ENCODE data around the gene MCU.

MCU gene

DNA sequence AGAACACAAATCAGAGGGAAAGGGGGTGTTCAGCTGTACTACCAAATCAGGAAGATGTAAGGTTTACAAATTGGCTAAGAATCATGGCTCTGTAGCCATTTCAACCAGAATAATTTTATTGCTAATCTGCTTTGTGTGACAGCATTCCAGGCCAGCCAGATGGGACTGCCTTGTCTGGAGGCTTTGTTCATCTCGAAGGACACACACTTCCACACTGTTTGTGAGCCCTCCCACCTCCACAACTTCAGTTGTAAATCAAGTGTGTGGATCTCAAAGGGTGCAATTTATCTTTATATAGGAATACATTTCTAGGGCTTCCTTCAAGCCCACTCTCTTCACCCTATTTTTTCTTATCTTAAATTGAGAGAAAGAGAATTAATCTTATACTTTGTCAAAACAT, 194.7 kb downstream of the MCU start:
- DNase-seq (ENCODE audit: low read depth): no peak
- TF ChIP-seq, protein P1, sequence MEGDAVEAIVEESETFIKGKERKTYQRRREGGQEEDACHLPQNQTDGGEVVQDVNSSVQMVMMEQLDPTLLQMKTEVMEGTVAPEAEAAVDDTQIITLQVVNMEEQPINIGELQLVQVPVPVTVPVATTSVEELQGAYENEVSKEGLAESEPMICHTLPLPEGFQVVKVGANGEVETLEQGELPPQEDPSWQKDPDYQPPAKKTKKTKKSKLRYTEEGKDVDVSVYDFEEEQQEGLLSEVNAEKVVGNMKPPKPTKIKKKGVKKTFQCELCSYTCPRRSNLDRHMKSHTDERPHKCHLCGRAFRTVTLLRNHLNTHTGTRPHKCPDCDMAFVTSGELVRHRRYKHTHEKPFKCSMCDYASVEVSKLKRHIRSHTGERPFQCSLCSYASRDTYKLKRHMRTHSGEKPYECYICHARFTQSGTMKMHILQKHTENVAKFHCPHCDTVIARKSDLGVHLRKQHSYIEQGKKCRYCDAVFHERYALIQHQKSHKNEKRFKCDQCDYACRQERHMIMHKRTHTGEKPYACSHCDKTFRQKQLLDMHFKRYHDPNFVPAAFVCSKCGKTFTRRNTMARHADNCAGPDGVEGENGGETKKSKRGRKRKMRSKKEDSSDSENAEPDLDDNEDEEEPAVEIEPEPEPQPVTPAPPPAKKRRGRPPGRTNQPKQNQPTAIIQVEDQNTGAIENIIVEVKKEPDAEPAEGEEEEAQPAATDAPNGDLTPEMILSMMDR (IDR thresholded peaks at IDR 0.05; ENCODE audit: control insufficient read depth, extremely low read depth, insufficient read depth): no peak
- H3K4me3 ChIP-seq (ENCODE audit: low read depth, low read length): no peak overlapping the region

DNA sequence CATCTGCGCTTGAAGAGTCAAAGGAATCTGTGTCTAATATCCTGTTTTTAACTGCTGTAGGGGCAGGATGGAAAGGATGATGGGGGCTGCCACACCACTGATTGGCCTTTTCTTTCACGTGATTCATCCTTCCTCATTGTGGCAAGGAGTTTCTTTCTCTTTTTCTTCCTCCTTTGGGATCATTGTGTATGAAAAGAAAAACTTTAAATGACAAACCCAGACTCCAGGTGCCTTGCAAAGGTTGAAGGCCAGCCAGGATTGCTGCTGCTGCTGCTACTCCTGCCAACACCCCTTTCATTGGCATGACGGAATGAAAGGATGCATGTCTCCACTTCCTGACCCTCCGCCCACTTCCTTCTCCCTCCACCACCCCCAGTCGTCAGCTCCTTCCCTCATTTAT, 195.1 kb downstream of the MCU start:
- no peak overlapping the region for H3K4me3 ChIP-seq (ENCODE audit: low read depth, low read length)
- TF ChIP-seq, protein P1 (IDR thresholded peaks at IDR 0.05; ENCODE audit: control insufficient read depth, extremely low read depth, insufficient read depth): no peak
- DNase-seq (ENCODE audit: low read depth): no peak

DNA sequence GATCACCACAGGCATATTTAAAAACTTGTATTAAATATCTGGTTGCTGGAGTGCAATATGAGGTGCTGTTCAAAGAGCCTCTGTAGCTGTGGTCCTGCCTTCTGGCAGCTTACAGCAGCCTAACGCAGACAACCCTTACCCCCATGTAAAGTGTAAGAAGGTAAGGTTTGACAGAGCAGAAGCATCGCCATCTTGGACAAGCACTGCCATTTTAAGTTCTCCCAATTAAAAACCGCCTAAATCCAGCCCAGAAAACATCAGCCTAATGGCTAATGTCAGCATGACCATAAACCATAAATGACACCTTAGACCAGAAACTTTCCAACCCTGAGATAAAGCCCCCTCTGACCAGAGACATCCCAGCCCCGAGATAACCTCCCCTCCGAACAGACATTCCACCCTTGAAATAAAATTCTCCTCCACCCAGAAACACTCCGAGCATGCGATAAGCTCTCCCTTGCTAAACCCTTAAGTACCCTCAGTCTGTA, 196.3 kb downstream of the MCU start:
- H3K4me3 ChIP-seq (ENCODE audit: low read depth, low read length): no peak overlapping the region
- DNase-seq (ENCODE audit: low read depth): no peak
- TF ChIP-seq, protein P1 (IDR thresholded peaks at IDR 0.05; ENCODE audit: control insufficient read depth, extremely low read depth, insufficient read depth): no peak

DNA sequence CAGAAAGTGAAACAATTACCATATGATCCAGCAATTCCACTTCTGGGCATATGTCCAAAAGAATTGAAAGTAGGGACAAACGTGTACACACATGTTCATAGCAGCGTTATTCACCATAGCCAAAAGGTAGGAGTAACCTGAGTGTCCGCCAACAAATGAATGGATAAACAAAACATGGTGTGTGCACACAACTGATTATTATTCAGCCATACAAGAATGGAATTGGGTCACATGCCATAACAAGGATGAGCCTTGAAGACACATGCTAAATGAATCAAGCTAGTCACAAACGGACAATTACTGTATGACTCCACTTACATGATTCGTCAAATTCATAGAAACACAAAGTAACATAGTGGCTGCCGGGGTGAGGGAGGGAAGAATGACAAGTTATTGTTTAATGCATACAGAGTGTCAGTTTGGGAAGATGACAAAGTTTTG, 197.5 kb downstream of the MCU start:
- peak; percentile 89 for DNase-seq (ENCODE audit: low read depth)
- TF ChIP-seq, protein P1 (IDR thresholded peaks at IDR 0.05; ENCODE audit: control insufficient read depth, extremely low read depth, insufficient read depth): no peak

DNA sequence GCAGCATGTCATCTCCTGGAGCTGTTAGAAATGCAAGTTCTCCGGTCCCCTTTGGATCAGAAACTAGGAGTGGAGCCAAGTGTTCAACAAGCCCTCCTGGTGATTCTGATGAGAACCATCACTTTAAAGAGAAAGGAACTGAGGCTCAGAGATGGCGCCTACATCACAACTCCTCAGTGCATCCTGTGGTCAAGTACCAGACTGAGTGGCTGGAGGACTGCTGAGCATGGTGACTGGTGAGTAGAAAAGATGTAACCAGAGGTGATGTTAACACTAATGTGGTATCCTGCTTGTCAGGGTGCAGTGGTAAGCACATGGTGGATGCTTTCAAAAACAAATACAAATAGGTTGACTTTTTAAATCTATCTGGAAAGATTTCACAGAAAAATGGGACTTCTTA, 198.1 kb downstream of the MCU start:
- TF ChIP-seq, protein P1 (IDR thresholded peaks at IDR 0.05; ENCODE audit: control insufficient read depth, extremely low read depth, insufficient read depth): no peak
- H3K4me3 ChIP-seq (ENCODE audit: low read depth, low read length): no peak overlapping the region
- no peak for DNase-seq (ENCODE audit: low read depth)

More for the DNA sequence above, 197.5 kb downstream of the MCU start:
- H3K4me3 ChIP-seq (ENCODE audit: low read depth, low read length): no peak overlapping the region

DNA sequence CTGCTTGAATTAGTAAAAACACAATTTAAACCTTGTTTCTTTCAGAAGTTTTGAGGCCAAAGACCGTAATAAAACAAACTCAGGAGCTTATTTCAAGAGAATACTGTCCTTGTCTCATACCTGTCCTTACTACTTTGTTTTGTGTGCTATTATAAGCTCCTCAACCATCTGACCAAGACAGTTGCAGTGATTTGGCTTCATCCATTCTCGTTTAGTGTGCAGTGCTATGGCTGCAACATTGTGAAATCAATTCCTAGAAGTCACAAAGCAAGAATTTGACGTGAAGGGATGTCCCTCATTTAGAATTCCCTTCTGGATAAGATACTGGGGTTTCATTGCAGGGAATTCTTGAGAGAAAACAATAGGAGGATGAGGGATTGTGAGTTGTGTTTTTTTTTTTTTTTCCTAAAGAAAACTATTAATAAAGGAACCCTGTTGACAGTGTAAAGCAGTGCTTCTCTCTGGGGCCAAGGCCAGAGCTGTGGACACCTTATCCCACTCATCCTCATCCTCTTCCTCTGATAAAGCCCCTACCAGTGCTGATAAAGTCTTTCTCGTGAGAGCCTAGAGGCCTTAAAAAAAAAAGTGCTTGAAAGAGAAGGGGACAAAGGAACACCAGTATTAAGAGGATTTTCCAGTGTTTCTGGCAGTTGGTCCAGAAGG, 201.3 kb downstream of the MCU start, which contains the start of gene OIT3:
Gene OIT3 (plus strand): TSS at position 604 of the 663 bp plus-strand sequence. CDS start 60 bp downstream, outside the sequence.
- TF ChIP-seq, protein P1 (IDR thresholded peaks at IDR 0.05; ENCODE audit: control insufficient read depth, extremely low read depth, insufficient read depth): no peak
- H3K4me3 ChIP-seq (ENCODE audit: low read depth, low read length): no peak within 1 kb of the TSS
- DNase-seq (ENCODE audit: low read depth): no peak

Data from LNCaP clone FGC (cell line).